ENCODE data around the gene ZWILCH.

- TF ChIP-seq CTCF (IDR thresholded peaks at IDR 0.05) (no peak), POLR2A (IDR thresholded peaks at IDR 0.05) (no peak)
Measured at GRCh38 chr15:66494262-66494661, 10.9 kb upstream of the ZWILCH start.
